Stimulated activated CD8-positive, alpha-beta memory T cell treated with anti-CD3 and anti-CD28 coated beads, Interleukin-7, amount 100 ng/mL, for 24 hours (primary cell): ENCODE data around the gene ERGIC3.

Experiments used
- DNase-seq: peaks from one replicate; pipeline ENCODE4 v3.0.0-alpha.2; 2020; ENCODE audit warnings: low read depth

ERGIC3 gene

GRCh38 chr20:35561671-35562070, 19.8 kb downstream of the ERGIC3 start:
- no peak for DNase-seq

GRCh38 chr20:35562541-35563110, 20.7 kb downstream of the ERGIC3 start:
- no peak for DNase-seq

GRCh38 chr20:35563834-35564233, 22.0 kb downstream of the ERGIC3 start:
- DNase-seq, result no peak

GRCh38 chr20:35564905-35565304, 23.0 kb downstream of the ERGIC3 start:
- no peak for DNase-seq

- DNase-seq, result no peak
Observed at GRCh38 chr20:35568645-35569044, 26.8 kb downstream of the ERGIC3 start.

GRCh38 chr20:35571555-35571954, 29.7 kb downstream of the ERGIC3 start:
- no peak for DNase-seq

GRCh38 chr20:35572838-35573237, 31.0 kb downstream of the ERGIC3 start:
- DNase-seq, result no peak

- no peak for DNase-seq
Observed at GRCh38 chr20:35575958-35576357, 34.1 kb downstream of the ERGIC3 start.

- DNase-seq, result no peak
Observed at GRCh38 chr20:35576816-35577215, 34.9 kb downstream of the ERGIC3 start.

GRCh38 chr20:35578469-35578868, 36.6 kb downstream of the ERGIC3 start:
- DNase-seq, result no peak

GRCh38 chr20:35579196-35579595, 37.3 kb downstream of the ERGIC3 start:
- no peak for DNase-seq

- DNase-seq, result no peak
Observed at GRCh38 chr20:35582131-35582530, 40.3 kb downstream of the ERGIC3 start.

- DNase-seq, result no peak
Observed at GRCh38 chr20:35582741-35583404, 41.0 kb downstream of the ERGIC3 start.

GRCh38 chr20:35583636-35584560, 42.0 kb downstream of the ERGIC3 start:
- DNase-seq, result no peak

GRCh38 chr20:35586751-35587425, 45.0 kb downstream of the ERGIC3 start:
- no peak for DNase-seq

- no peak for DNase-seq
Observed at GRCh38 chr20:35587436-35587835, 45.6 kb downstream of the ERGIC3 start.

- no peak for DNase-seq
Observed at GRCh38 chr20:35588397-35588796, 46.5 kb downstream of the ERGIC3 start.

- no peak for DNase-seq
Observed at GRCh38 chr20:35592339-35592974, 50.6 kb downstream of the ERGIC3 start.

GRCh38 chr20:35595456-35595855, 53.6 kb downstream of the ERGIC3 start:
- no peak for DNase-seq

GRCh38 chr20:35595901-35596300, 54.0 kb downstream of the ERGIC3 start:
- no peak for DNase-seq

- no peak for DNase-seq
Observed at GRCh38 chr20:35597186-35597585, 55.3 kb downstream of the ERGIC3 start.

- no peak for DNase-seq
Observed at GRCh38 chr20:35598476-35598875, 56.6 kb downstream of the ERGIC3 start.
